ENCODE measurements around the gene BSG.

The BSG gene

DNA sequence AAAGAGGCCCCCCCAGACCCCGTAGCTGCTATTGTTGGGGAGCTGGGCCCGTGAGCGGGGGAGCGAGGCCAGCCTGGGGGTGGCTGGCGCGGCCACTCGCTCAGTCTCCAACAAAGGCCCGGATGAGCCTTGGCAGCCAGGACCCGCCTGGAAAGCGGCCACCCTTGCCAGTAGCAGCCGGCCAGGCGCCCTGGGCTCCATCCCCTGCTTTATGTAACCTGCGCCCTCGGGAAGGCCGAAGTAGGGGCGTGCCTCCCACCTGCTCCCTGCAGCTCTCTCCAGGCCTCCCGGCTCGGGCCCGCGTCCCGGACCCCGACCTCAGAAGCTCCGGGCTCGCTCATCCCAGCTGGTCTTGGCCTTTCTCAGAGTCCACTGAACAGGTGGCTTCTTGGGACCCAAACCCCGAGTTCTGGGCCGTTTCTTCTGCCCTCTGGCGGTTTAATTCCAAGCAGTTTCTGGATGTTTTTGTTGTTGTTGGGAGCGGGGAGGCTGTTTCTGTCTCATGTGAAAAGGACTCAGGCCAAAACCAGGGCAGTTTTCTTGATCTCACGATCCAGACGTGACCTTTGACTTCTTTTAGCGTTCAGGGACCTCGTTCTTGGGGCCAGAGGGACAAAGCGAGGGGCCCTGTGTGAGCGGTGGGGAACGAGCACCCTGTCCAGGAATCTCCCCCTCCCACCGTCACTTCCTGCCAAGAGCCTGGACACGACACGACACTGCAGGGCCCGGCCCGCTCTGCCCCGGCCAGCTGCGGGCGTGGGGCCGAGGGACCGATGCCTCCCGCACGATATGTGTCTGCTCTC, 39.6 kb upstream of the BSG start:
- TF ChIP-seq SIN3A (IDR thresholded peaks at IDR 0.05; ENCODE audit: borderline replicate concordance, insufficient read depth, low read length) = peak; percentile 68; the same call in 1 of the 2 replicates
- peak; percentile 28 for TF ChIP-seq FOXP2 (optimal IDR thresholded peaks at IDR 0.05; ENCODE audit: borderline replicate concordance, extremely low read depth, extremely low read length, insufficient read depth)
- TF ChIP-seq, protein P1, sequence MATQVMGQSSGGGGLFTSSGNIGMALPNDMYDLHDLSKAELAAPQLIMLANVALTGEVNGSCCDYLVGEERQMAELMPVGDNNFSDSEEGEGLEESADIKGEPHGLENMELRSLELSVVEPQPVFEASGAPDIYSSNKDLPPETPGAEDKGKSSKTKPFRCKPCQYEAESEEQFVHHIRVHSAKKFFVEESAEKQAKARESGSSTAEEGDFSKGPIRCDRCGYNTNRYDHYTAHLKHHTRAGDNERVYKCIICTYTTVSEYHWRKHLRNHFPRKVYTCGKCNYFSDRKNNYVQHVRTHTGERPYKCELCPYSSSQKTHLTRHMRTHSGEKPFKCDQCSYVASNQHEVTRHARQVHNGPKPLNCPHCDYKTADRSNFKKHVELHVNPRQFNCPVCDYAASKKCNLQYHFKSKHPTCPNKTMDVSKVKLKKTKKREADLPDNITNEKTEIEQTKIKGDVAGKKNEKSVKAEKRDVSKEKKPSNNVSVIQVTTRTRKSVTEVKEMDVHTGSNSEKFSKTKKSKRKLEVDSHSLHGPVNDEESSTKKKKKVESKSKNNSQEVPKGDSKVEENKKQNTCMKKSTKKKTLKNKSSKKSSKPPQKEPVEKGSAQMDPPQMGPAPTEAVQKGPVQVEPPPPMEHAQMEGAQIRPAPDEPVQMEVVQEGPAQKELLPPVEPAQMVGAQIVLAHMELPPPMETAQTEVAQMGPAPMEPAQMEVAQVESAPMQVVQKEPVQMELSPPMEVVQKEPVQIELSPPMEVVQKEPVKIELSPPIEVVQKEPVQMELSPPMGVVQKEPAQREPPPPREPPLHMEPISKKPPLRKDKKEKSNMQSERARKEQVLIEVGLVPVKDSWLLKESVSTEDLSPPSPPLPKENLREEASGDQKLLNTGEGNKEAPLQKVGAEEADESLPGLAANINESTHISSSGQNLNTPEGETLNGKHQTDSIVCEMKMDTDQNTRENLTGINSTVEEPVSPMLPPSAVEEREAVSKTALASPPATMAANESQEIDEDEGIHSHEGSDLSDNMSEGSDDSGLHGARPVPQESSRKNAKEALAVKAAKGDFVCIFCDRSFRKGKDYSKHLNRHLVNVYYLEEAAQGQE (IDR thresholded peaks at IDR 0.05; ENCODE audit: insufficient read depth in 1 of 2, low read depth in 2 of 2, low read length in 2 of 2) = no peak

DNA sequence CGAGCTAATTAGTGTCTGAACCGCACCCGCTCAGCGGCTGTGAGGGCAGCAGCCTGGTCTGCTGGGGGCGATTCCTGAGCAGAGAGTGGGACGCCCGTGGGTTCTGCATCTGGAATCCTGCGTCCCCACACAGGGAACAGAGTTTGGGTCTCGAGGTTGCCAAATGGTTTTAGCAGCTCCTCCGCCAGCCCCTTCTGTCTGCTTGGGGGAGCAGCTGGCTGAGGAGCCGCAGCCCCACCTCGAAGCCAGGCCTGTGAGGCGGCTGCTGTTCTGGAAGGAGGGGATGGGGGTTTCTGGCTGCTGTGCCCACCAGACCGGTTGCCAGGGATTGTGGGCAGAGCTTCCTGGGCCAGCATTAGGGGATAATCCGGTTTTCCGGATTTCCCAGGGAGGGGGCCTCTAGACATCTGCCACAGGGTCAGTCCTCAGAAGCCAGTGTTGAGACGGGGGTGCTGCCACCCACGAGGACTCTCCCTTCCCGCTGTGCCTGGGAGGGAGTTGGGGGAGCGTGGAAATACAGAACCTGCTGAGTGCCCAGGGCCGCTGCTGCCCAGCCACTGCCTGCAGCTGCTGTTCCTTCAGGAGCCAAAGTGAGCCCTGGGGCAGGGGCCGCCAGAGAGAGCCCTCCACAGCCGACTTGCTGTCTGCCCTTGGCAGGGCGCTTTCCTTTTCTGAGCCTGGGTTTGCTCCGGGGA, 38.9 kb upstream of the BSG start:
- no peak for TF ChIP-seq SIN3A (IDR thresholded peaks at IDR 0.05; ENCODE audit: borderline replicate concordance, insufficient read depth, low read length)

DNA sequence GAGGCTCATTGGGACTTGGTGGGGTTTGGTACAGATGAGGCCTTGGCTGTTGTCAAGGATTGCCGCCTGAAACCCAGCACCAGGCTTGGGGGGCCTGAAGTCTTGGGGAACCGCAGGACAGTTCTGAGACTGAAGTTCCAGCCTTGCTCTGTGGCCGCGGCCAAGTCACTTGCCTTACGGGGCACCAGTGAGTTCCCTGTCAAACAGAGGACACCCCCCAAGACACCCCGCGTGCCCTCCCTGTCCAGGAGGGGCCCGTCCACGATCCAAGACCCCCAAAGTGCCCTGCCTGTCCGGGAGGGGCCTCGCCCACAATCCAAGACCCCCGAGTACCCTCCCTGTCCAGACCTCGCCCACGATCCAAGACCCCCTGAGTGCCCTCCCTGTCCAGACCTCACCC, 38.3 kb upstream of the BSG start:
- TF ChIP-seq FOXP2 (optimal IDR thresholded peaks at IDR 0.05; ENCODE audit: borderline replicate concordance, extremely low read depth, extremely low read length, insufficient read depth) (no peak), TAF1 (IDR thresholded peaks at IDR 0.05; ENCODE audit: borderline replicate concordance, insufficient read depth, low read length) (no peak), SIN3A (IDR thresholded peaks at IDR 0.05; ENCODE audit: borderline replicate concordance, insufficient read depth, low read length) (no peak), POLR2AphosphoS5 (IDR thresholded peaks at IDR 0.05; ENCODE audit: low read depth, low read length) (no peak)
- TF ChIP-seq, protein P1 (IDR thresholded peaks at IDR 0.05; ENCODE audit: insufficient read depth in 1 of 2, low read depth in 2 of 2, low read length in 2 of 2) = no peak

DNA sequence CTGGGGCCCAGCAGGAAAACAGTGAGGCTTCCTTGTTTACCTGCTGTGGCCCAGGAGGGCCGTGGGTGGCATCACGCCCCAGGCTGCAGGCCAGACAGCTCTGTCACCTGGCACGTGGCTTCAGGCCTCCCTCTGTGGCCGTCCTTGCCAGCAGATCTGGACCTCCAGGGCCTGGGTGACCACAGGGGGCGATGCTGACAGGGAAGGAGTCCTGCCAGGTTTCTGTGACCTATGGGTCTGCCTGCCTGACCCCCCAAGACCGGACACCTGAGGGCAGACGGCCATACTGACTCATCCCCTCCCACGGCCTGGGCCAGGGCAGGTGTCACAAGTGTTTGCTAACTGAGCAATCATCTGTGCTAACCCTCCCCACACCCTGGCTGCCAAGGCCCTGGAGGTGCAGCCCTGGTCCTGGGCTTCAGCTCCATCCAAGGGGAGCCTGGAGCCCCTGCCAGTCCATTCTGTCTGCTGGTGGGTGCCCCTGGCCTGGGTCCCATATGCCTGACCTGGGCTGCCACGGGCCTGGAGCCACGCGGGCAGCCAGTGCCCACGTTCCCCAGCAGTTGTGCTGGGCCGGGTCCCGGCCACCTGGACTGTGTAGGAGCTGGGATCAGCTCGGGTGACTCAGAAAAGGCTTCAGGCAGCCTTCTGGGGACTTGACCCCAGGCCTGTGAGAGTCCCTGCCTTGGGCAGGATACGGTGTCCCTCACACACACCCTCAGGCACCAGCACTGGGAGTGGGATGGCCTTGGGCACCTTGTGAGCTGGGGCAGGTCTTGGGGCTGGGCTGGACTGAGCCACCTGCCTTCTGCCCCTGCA, 37.2 kb upstream of the BSG start:
- TF ChIP-seq SIN3A (IDR thresholded peaks at IDR 0.05; ENCODE audit: borderline replicate concordance, insufficient read depth, low read length) (no peak), TAF1 (IDR thresholded peaks at IDR 0.05; ENCODE audit: borderline replicate concordance, insufficient read depth, low read length) (no peak), FOXP2 (optimal IDR thresholded peaks at IDR 0.05; ENCODE audit: borderline replicate concordance, extremely low read depth, extremely low read length, insufficient read depth) (no peak), POLR2AphosphoS5 (IDR thresholded peaks at IDR 0.05; ENCODE audit: low read depth, low read length) (no peak)
- TF ChIP-seq, protein P1 (IDR thresholded peaks at IDR 0.05; ENCODE audit: insufficient read depth in 1 of 2, low read depth in 2 of 2, low read length in 2 of 2) = no peak

DNA sequence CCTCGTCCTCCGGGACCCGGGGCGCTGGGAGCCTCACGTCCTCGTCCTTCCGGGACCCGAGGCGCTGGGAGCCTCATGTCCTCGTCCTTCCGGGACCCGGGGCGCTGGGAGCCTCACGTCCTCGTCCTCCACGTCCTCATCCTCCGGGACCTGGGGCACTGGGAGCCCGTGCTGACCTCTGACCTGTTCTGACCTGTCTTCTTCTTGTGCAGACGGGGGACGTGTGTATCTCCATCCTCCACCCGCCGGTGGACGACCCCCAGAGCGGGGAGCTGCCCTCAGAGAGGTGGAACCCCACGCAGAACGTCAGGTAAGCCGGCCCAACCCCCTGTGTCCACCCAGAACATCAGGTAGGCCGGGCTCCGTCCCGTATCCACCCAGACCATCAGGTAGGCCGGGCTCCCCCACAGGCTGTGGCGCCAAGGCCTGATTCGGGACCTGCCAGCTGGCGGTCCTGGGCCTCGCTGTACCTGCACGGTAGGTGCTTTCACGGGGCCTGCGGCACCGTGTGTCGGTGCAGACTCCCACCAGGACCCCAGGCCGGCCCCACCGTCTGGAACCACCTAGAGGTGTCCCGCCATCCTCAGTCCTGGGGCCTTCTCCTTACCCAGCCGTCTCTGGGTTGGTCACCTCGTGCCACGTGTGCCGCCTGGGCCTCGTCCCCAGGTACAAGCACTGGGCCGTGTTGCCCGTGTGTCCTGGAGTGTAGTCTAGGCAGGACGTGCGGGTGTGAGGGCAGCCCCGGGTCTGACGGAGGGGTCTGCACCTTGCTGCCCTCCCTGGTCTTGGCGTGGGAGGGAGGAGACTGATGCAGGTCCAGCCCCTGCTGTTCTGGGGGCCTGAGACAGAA, 36.1 kb upstream of the BSG start:
- TF ChIP-seq TAF1 (IDR thresholded peaks at IDR 0.05; ENCODE audit: borderline replicate concordance, insufficient read depth, low read length) (no peak), SIN3A (IDR thresholded peaks at IDR 0.05; ENCODE audit: borderline replicate concordance, insufficient read depth, low read length) (no peak), POLR2AphosphoS5 (IDR thresholded peaks at IDR 0.05; ENCODE audit: low read depth, low read length) (no peak), FOXP2 (optimal IDR thresholded peaks at IDR 0.05; ENCODE audit: borderline replicate concordance, extremely low read depth, extremely low read length, insufficient read depth) (no peak)
- TF ChIP-seq, protein P1 (IDR thresholded peaks at IDR 0.05; ENCODE audit: insufficient read depth in 1 of 2, low read depth in 2 of 2, low read length in 2 of 2) = no peak

All from PFSK-1 (cell line).